ENCODE measurements around the gene PRKCH.

- TF ChIP-seq CTCF (IDR thresholded peaks at IDR 0.05) (no peak), POLR2A (IDR thresholded peaks at IDR 0.05) (no peak)
These were observed 60.2 kb downstream of the PRKCH start for GRCh38 chr14:61381553-61381952.
